Measurements from ENCODE around the gene PRPH2.

DNA sequence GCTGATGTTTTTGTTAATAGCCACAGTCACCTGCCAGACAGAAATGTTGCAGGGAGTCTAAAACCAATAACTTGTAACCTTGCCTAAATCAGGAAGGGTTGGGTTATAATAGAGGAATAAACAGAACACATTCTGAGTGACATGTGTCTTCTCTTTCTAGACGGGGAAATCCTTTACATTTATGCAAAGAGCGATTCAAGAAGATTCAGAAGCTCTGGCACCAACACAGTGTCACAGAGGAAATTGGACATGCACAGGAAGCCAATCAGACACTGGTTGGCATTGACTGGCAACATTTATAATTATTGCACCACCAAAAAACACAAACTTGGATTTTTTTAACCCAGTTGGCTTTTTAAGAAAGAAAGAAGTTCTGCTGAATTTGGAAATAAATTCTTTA is 31.5 kb downstream of the PRPH2 start:
- TF ChIP-seq POLR2A (IDR thresholded peaks at IDR 0.05), result no peak
- TF ChIP-seq, protein P1, sequence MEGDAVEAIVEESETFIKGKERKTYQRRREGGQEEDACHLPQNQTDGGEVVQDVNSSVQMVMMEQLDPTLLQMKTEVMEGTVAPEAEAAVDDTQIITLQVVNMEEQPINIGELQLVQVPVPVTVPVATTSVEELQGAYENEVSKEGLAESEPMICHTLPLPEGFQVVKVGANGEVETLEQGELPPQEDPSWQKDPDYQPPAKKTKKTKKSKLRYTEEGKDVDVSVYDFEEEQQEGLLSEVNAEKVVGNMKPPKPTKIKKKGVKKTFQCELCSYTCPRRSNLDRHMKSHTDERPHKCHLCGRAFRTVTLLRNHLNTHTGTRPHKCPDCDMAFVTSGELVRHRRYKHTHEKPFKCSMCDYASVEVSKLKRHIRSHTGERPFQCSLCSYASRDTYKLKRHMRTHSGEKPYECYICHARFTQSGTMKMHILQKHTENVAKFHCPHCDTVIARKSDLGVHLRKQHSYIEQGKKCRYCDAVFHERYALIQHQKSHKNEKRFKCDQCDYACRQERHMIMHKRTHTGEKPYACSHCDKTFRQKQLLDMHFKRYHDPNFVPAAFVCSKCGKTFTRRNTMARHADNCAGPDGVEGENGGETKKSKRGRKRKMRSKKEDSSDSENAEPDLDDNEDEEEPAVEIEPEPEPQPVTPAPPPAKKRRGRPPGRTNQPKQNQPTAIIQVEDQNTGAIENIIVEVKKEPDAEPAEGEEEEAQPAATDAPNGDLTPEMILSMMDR (IDR thresholded peaks at IDR 0.05), result no peak

Data from lower leg skin (tissue), 3 donors.